Measurements from ENCODE around the gene ZNF76.

DNA sequence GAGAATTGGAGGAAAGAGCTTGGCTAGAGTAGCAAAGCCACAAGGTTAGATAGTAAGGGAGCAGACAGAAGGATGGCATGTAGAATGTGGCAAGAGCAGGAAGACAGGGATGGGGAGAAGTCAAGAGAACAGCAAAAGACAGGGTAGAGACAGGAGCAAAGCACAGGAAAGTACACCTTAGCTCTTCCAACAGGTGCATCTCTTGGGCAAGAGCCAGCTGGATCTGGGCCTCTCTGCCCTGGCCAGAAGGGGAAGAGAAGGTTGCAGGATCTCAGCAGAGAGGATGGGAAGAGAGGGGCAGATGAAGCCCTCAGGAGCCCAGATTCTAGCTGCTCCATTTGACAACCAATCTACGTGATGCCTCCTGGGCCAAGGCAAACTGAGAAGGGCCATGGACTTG is 29.0 kb upstream of the ZNF76 start:
- TF ChIP-seq TAF1 (IDR thresholded peaks at IDR 0.05; ENCODE audit: borderline replicate concordance, low read depth, low read length) (no peak), POLR2A (IDR thresholded peaks at IDR 0.05; ENCODE audit: low read depth, low read length) (no peak)

Measured in GM12892 (cell line).